CD1c-positive myeloid dendritic cell (primary cell): ENCODE measurements around the gene RLBP1.
"Not testable (repeated sequence)": the region's sequence is repeated elsewhere in the genome, so short reads cannot be mapped to it uniquely, and the experiment has no call there.

ENCODE experiments used
- DNase-seq: peaks from one replicate; pipeline ENCODE4 v3.0.0-alpha.2; 2016; ENCODE audit errors: extremely low spot score

Gene RLBP1

DNA sequence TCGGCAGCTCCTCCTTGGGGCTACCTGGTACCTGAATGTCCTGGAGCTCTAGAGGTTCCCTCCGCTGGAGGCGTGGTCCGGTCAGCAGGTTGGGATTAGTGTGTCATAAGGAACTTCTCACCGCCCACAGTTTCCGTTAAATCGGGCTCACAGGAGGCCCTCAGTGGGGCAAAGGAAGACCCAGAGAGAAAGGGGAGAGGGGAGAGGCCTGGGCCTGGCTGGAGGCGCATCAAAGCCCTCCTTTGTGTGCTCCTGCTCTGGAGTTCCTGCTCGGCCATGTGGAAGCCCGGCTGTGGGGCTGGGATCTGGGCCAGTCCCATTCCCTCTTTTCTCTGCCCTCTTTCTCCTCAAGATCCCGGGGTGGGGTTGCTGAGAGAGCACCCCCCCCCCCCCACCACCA lies at the start of gene RLBP1:
RLBP1 (minus strand) TSS at position 37 of the 400 bp plus-strand sequence. CDS start 2,604 bp downstream, outside the sequence.
- no peak for DNase-seq

DNA sequence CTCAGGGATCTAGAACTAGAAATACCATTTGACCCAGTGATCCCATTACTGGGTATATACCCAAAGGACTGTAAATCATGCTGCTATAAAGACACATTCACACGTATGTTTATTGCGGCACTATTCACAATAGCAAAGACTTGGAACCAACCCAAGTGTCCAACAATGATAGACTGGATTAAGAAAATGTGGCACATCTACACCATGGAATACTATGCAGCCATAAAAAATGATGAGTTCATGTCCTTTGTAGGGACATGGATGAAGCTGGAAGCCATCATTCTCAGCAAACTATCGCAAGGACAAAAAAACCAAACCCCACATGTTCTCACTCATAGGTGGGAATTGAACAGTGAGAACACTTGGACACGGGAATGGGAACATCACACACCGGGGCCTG lies 28.8 kb upstream of the RLBP1 start:
- DNase-seq, result not testable (repeated sequence)

DNA sequence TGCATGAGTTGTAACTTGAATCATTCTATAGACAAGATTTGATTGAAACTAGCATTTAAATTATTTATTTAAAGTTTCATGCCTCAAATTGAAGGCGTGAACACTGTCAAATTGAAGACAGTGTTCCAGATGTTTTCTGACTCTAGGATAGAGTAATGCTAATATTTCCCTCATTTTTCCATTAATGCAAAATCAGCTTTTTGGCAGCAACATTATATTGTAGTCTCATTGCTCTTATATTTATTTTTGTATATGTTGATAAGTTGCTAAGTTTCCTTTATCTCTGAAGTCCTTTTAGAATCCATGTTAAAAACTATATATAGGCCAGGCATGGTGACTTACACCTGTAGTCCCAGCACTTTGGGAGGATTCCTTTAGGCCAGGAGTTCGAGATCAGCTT lies 27.2 kb upstream of the RLBP1 start:
- no peak for DNase-seq

DNA sequence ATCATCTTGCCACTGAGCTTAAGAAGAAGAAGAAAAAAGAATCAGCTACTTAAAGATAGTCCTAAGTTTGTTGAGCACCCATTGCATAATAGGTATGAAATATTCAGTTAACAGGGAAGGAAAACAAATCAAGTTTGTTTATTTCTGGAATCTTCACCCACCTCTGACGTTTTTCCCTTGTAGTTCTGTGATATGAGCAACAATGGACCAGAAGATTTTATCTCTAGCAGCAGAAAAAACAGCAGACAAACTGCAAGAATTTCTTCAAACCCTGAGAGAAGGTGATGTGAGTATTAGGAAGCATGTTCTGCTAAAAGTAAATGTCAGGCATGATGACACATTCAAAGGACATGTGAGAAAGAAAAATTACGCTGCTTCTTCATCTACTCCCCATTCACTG lies 26.1 kb upstream of the RLBP1 start:
- no peak for DNase-seq

DNA sequence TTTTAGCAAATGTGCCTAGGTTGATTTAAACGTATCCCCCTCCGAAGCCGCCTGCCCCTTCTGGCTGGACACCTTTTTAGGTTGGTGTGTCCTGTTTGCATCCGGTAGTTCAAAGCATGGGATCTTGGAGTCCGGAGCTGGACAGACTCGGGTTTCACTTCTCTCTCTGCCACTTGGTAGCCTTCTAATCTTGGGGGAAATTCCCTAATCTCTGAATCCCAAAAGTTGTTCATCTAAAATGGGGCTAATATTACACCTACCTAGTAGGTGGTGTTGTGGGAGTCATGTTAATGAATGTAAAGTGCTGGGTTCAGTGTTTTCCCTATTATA lies 23.2 kb upstream of the RLBP1 start:
- DNase-seq, result peak; percentile 17

DNA sequence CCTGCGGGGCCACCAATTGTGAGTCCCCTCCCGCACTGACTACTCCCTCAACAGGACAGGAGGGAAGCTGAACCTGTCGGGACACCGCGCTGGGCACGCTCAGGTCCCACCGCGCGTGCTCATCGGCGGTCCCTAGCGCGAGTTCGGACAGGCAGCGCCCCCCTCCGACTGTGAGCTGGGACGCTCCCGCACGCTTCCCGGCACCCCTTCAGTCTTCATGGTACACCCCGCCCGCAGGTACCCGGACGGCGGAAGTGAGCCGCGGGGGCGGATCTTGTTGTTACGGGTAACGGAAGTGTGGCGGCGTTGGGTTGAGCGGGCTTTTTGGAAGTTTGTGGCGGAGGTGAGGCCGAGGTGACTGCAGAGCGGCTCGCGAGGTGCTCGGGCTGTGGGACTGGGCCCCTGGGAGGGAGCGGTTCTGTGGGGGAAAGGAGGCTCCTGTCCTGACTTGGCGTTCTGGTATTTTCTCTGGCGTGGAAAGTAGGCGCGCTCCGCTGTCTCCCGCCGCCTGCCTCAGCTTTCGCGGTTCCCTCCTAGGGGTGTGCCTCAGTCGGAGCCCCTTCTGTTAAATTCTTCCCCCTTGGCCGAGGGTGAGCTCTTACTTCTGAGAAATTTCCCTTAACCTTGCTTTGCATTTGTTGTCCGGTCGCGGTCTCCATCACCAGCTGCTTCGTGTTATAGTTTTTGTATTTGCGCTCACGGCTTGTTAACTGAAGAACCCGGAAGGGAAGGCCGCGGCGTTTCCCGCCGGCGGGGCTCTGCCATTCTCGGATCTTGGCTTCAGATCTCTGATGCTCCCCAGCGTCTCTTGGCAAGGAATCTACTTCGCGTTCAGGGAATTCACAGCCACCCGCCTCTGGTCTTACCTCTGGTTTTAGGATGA lies 22.6 kb upstream of the RLBP1 start, which contains the start of gene FANCI:
FANCI (plus strand) TSS at position 289 of the 883 bp plus-strand sequence. CDS start 3,669 bp downstream, outside the sequence.
- peak; percentile 95 for DNase-seq

DNA sequence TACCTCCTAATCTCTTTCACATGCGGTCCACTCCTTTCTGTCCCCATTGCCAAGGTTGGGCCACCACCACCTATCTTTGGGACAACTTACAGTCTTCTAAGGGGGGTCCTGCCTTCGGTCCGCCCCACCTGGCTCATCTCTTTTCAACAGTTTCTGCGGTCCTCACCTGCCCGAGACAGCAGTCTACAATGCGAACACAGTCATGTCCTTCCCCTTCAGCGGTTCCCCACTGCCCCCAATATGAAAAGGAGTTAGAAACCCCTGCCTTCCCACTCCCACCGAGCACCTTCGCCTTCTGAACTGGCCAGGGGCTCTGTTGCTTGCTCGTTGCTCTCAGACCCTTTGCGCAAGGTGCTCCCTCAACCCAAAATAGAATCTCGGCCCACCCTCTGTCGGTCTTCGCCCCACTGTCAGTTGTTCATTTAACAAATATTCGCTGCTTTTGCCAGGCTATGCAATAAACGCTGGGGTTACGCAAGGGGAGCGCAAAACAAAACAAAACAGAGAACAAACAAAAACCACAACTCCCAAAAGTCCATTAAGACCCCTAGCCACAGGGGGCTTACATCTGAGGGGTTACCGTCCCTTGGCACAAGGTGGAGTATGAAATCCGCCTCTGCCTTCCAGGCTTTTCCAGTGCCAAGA lies 21.8 kb upstream of the RLBP1 start:
- peak; percentile 17 for DNase-seq

DNA sequence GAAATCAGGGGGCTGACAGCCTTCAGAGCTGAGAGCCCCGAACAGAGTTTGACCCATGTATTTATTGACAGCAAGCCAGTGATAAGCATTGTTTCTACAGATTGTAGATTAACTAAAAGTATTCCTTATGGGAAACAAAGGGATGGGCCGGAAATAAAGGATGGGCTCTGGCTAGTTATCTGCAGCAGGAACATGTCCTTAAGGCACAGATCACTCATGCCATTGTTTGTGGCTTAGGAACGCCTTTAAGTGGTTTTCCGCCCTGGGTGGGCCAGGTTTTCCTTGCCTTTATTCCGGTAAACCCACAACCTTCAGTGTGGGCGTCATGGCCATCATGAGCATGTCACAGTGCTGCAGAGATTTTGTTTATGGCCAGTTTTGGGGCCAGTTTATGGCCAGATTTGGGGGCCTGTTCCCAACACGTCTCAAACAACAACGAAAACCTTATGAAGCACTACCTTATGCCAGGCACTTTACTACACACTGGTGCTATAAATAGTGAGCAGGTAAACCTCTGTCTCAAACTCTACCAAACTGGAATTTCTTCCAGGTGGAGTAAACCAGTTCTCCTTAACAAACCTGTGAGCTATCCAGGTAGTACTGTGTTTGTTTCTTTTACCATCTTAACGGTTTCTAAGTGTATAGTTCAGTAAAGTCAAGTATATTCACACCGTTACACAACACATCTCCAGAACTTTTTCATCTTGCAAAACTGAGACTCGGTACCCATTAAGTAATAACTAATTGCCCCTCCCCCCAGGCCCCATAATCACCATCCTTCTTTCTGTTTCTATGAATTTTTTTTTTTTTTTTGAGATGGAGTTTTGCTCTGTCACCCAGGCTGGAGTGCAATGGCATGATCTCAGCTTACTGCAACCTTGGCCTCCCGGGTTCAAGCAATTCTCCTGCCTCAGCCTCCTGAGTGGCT lies 18.8 kb upstream of the RLBP1 start:
- not testable (repeated sequence) for DNase-seq

DNA sequence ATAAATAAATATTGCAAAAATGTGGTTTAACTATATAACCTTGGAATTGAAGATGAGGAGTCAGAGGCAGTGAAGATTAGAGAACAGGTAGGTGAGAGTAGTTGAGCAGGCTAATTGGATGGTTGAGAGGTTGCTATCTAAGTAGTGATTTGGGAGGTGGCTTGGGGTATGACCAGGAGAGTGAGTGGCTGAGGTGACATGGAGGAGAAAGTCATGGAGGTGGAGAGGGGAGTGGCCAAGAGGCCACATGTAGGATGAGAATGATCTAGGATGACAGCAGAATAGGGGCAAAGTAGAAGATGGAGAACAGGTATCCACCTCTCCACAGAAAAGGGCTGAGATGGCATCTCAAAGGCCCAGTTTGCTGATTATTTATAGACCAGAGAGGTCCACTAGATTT lies 10.5 kb upstream of the RLBP1 start:
- DNase-seq, result no peak

DNA sequence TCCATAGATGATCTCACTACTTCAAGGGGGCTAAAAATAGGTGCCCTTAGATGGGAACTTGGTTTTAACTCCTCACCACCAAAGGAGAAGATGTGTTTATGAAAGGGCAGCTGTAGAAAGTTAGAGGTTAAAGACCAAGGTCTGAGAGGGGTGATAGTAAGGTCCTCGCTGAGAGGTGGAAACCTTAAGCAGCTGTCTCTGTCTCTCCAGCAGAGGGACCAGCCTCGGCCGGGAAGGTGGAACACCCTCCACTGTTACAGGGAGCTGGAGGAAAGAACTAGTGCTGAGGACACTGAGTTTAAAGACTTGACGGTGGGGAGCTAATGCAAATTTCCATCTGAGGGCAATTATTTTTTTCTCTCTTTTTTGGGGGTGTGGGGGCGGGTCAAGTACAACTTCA lies 8.9 kb upstream of the RLBP1 start:
- no peak for DNase-seq

DNA sequence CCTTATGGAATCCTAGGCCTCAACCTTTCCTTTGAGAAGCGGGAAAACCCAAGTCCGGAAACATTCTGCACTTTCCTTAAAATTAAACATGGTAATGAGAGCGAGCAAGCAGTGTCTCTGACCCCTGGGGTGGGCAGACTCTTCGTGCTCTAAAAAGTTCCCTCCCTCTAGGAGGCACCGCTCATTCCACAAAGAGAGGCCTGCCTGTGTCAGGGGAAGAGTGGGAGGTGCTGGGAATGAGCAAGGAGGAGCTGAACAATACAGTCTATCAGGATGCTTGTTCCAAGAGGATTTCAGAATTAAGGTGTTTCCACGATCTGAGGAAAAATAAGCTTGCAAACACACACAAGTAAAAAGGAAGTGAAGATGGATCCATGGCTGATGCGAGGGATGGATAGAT lies 6.0 kb upstream of the RLBP1 start:
- DNase-seq, result no peak

DNA sequence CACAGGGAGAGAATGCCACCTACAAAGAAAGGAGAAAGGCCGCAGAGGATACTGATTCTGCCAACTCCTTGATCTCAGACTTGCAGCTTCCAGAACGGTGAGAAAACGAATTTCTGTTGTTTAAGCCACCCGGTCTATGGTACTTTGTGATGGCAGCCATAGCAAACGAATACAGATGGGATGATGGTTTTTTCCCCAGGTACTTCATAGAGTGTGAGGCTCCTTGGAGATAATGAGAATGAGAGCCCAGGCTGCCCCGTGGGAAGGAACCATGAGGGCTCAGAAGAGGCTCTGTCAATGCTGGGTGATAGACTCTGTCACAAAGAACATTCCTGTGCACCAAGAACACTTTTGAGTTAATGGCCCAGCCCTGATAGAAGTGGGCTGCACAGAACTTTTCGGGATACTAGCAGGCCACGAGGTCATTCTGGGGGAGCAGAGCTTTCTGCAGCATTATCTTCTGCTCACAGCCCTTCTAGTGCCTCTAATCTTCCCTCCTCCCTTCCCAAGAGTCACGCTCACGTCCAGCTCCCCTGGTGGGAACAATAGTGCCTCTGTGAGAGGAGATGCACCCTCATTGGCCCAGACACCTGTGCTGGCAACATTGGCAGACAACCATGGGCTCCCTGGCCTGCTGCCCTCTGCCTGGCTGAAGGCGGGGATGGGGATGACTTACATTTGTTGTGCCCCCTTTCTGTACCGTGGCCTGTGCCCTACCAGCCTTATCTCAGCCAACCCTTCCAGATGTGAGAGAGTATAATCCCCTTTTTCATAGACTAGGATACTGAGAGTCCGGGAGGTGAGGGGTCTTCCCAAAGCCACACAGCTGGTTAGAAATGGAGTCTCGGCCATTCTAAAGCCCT lies 5.2 kb upstream of the RLBP1 start:
- DNase-seq, result no peak

DNA sequence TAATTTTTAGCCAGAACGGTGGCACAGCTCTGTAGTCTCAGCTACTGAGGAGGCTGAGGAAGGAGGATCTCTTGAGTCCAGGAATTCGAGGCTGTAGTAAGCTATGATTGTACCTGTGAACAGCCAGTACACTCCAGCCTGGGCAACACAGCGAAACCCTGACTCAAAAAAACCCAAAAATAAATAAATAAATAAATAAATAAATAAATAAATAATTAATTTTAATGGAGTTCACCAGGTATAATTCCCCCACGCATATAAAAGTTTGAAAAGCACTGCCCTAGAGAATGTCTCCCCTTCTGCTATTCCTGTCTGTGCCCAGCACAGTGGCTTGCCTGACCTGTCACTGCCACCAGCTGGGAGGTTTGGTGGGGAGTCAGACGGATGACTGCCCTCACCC lies 4.2 kb upstream of the RLBP1 start:
- DNase-seq, result no peak

DNA sequence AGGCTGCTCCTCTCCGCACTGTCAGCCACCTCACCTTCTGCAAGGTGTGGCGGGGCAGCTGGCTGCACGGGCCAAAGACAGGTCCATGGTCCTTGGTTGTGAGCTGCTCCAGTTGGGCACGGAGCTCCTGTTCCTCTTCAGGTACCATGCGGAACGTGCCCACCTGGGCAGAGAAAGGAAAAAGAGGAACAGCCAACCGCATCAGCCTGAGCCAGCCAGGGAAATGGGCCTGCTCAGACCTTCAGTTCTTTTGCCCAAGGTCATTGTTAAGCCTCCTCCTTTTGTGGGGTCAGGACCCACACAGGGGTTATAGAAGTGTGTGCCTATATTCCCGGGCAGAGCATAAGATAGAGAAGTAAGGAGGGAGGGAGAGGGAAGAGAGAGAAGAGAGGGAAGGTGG lies 2.8 kb downstream of the RLBP1 start:
- DNase-seq, result no peak

DNA sequence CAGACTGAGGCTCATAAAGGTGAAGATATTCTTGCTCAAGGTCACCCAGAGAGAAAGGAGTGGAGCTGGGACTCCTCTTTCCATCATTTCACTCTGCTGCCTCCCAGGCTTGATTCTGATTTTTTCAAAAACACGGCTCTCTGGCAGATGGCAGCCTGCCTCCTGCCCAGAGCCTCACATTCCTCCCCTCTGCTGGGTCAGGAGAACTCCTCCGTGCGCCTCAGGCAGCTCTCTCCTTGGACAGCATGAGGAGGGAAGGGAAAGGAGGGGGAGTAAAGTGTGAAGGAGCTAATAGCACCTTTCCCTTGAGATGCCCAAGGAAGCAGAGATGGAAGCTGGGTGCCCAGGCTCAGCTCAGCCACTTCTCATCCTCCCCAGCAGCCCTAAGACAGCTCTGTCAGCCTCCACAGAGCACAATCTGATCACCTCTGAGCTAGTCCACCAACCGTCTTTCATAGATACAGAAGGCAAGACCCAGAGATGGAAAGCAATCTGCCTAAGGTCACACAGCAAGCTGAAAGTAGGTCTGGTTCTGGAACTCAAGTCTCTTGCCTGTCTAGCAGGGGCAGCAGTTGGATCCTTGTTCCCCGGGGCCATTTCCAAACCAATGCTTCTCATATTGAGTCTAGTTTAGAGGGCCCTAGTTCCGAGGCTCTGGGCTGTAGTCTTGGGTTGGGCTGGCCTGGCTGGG lies 3.5 kb downstream of the RLBP1 start:
- no peak for DNase-seq

DNA sequence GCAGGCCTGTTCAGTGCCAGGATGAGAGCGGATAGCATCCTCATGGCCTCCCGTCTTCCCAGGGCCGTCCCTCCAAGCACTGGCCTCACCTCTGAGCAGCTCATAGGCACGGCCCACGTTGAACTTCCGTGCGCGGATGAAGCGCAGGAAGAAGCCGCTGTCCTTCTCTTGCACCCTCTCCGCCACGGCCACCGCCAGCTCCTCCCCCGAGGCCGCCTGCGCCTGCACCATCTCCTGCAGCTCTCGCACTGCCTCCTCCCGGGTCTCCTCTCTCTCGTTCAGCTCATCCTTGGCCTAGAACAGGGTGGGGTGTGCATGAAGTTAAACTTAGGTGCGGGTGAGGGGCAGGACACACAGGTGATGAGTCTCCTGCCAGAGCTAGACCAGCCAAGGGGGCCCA lies 4.3 kb downstream of the RLBP1 start:
- no peak for DNase-seq

DNA sequence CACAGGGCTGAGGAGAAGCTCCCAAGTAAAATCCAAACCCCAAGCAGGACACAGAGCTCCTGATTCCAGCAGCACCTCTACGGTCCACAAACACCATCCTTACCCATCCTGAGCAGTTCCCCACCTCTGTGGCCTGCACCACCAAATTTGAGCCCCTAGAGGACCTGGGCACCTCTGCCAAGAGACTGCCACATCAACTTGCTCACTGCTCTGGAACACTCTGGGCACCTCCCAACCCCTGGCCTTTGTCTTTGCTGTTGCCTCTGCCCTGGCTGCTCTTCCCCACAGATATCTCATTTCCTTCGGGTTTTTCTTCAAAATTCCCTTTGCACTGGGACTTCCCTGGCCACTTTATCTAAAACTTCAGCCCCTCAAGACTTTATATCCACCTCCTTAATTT lies 5.8 kb downstream of the RLBP1 start:
- DNase-seq, result no peak

DNA sequence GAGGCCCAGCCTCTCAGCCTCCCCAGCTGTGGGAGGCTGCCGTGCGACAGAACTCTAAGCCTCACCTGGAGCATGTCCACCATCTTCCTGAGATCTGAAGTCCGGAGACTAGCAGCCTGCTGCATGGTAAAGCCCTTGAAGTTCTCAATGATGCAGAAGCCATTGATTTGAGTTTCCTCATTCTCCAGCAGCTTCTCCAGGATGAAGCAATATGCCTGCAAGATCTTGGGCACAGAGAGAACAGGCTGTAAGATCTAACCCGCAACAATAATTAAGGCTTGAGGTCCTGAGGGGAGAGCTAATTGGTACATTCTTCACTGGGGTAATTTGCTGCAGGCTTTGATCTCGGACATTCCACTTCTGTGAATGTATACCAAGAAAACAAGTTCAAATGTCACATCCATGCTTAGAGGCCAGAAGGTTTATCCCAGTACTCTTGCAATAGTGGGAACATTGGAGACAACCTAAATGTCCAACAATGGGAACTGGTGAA lies 9.7 kb downstream of the RLBP1 start:
- no peak for DNase-seq

DNA sequence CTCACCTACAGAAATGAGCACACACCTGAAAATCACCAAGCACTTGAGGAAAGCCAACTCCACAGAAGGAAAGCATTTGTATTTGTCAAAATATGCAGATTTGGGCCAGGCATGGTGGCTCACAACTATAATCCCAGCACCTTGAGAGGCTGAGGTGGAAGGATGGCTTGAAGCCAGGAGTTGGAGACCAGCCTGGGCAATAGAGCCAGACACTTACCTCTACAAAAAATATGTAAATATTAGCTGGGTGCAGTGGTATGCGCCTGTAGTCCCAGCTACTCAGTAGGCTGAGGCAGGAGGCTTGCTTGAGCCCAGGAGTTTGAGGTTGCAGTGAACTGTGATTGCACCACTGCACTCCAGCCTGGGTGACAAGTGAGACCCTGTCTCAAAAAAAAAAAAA lies 12.3 kb downstream of the RLBP1 start:
- DNase-seq, result no peak

DNA sequence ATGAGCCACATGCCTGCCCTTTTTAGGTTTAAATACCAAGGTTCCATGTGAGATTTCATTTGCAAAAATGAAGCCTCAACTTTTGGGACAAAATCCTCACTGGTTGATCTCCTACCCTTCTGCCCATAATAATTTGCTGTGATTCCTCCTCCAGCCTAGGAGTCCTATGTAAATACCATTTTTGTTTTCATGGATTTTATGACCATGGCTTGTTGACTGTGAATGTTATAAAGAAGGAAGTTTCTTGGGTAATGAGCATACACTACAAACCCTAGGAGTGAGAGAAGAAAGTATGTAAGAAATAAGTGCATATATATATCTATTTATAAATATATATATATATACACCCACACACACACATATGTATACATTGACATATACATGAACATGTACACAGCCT lies 13.1 kb downstream of the RLBP1 start:
- DNase-seq, result no peak
